Activated CD8-positive, alpha-beta T cell treated with anti-CD3 and anti-CD28 coated beads for 36 hours (primary cell): ENCODE data around the gene LYZ. TPM values are rescaled to one million over a fixed set of nuclear protein-coding genes. Genes with fewer than 3 reads are reported as not detected.

ENCODE experiments used
- ATAC-seq: fragments of 200-7000 bp; cut with Tn5 transposase; one replicate; pipeline ENCODE4 v1.10.0; 2021; ENCODE audit warnings: mild to moderate bottlenecking, moderate library complexity
- CTCF ChIA-PET: fragments of 350-600 bp; sonication (Branson Sonifier 250); formaldehyde crosslinking; loops from one replicate; lab custom pipeline; 2021; ENCODE audit warnings: antibody characterized with exemption; lab: Charles Lee
- POLR2A ChIA-PET: fragments of 350-600 bp; sonication (Branson Sonifier 250); formaldehyde crosslinking; loops from one replicate; lab custom pipeline; 2021; ENCODE audit warnings: antibody characterized with exemption; lab: Charles Lee
- DNase-seq: peaks from one replicate; pipeline ENCODE4 v3.0.0-alpha.2; 2020
- H3K27ac Mint-ChIP-seq: one replicate; pipeline ENCODE4 v1.8.0; 2021; ENCODE audit warnings: mild to moderate bottlenecking, mixed read lengths
- H3K27me3 Mint-ChIP-seq: one replicate; pipeline ENCODE4 v1.8.0; 2021; ENCODE audit warnings: mixed read lengths
- H3K36me3 Mint-ChIP-seq: one replicate; pipeline ENCODE4 v1.8.0; 2021; ENCODE audit warnings: low read depth, mixed read lengths
- H3K4me1 Mint-ChIP-seq: one replicate; pipeline ENCODE4 v1.8.0; 2021; ENCODE audit warnings: low read depth, mixed read lengths
- H3K4me3 Mint-ChIP-seq: one replicate; pipeline ENCODE4 v1.8.0; 2021; ENCODE audit warnings: mild to moderate bottlenecking, moderate library complexity, mixed read lengths
- H3K9me3 Mint-ChIP-seq: one replicate; pipeline ENCODE4 v1.8.0; 2021; ENCODE audit warnings: mixed read lengths
- CTCF ChIP-seq: fragments of 200-600 bp; IDR thresholded peaks from one replicate; pipeline ENCODE4 v1.8.0; 2022; ENCODE audit warnings: antibody characterized with exemption, mild to moderate bottlenecking
- intact Hi-C: fragments of 100-400 bp; cut with micrococcal nuclease; formaldehyde crosslinking; loops from one replicate; pipeline ENCODE4 v1.10.0; 2022
- total RNA-seq, 2 experiments: library from RNA; stranded (reverse); gene quantifications; one replicate each; pipeline ENCODE4 v1.2.3, GENCODE V29; 2021

Gene LYZ
- total RNA-seq, 2 experiments from 2014 or later, result not detected

GRCh38 chr12:69368171-69368570 is 20.0 kb downstream of the LYZ start:
- no peak for ATAC-seq
- intact Hi-C loops, result no loop called here
- no peak for TF ChIP-seq CTCF
- H3K4me3 Mint-ChIP-seq, result no peak overlapping the region
- ChIA-PET POLR2A (interaction anchor here (0.6 kb wide), 1 partner anchor 36 kb away, joined by 3 read pairs; no protein-coding TSS in a partner anchor), CTCF (interaction anchor here (1.0 kb wide), 1 partner anchor 10 kb away, joined by 3 read pairs; no protein-coding TSS in a partner anchor)
- H3K27ac Mint-ChIP-seq, result peak overlapping the region; percentile 47
- peaks cover 23% of the 10 kb centered on the region for H3K4me1 Mint-ChIP-seq
- H3K36me3 Mint-ChIP-seq, result peaks cover 53% of the 10 kb centered on the region
- no peaks in the 10 kb centered on the region for H3K27me3 Mint-ChIP-seq
- DNase-seq, result no peak
- no peaks in the 10 kb centered on the region for H3K9me3 Mint-ChIP-seq

GRCh38 chr12:69383074-69383473 is 34.9 kb downstream of the LYZ start:
- Mint-ChIP-seq H3K4me3 (no peak overlapping the region), H3K27ac (no peak overlapping the region), H3K27me3 (no peaks in the 10 kb centered on the region), H3K4me1 (peaks cover 3% of the 10 kb centered on the region), H3K36me3 (peaks cover 38% of the 10 kb centered on the region), H3K9me3 (no peaks in the 10 kb centered on the region)
- no peak for ATAC-seq
- CTCF ChIA-PET, result interaction anchor here (0.8 kb wide), 1 partner anchor 355 kb away, joined by 3 read pairs; no protein-coding TSS in a partner anchor
- intact Hi-C loops, result no loop called here
- no peak for TF ChIP-seq CTCF
- POLR2A ChIA-PET, result no interaction called here
- DNase-seq, result no peak

- POLR2A ChIA-PET, result no interaction called here
- Mint-ChIP-seq H3K27me3 (no peaks in the 10 kb centered on the region), H3K9me3 (no peaks in the 10 kb centered on the region), H3K36me3 (peaks cover 36% of the 10 kb centered on the region), H3K4me1 (peaks cover 2% of the 10 kb centered on the region), H3K4me3 (no peak overlapping the region), H3K27ac (no peak overlapping the region)
- ATAC-seq (no peak), DNase-seq (no peak)
- TF ChIP-seq CTCF, result no peak
- intact Hi-C loops, result no loop called here
- CTCF ChIA-PET, result interaction anchor here (0.7 to 7.5 kb wide), 5 partner anchors 9 to 199 kb away, joined by 3 to 40 read pairs (median 5); no protein-coding TSS in a partner anchor
Observed at GRCh38 chr12:69385038-69385437, 36.9 kb downstream of the LYZ start.

- Mint-ChIP-seq H3K27me3 (no peaks in the 10 kb centered on the region), H3K36me3 (peaks cover 36% of the 10 kb centered on the region), H3K4me1 (peaks cover 4% of the 10 kb centered on the region), H3K27ac (no peak overlapping the region), H3K4me3 (no peak overlapping the region), H3K9me3 (no peaks in the 10 kb centered on the region)
- TF ChIP-seq CTCF, result no peak
- DNase-seq (no peak), ATAC-seq (no peak)
- POLR2A ChIA-PET, result no interaction called here
- CTCF ChIA-PET, result interaction anchor here (7.5 kb wide), 1 partner anchor 184 kb away, joined by 40 read pairs; no protein-coding TSS in a partner anchor
- intact Hi-C loops, result no loop called here
Observed at GRCh38 chr12:69386921-69387320, 38.7 kb downstream of the LYZ start.

GRCh38 chr12:69388371-69388770 is 40.2 kb downstream of the LYZ start:
- ChIA-PET POLR2A (interaction anchor here (0.6 kb wide), 1 partner anchor 175 kb away, joined by 3 read pairs; no protein-coding TSS in a partner anchor), CTCF (interaction anchor here (1.4 to 7.5 kb wide), 2 partner anchors 31 to 182 kb away, joined by 3 to 40 read pairs; no protein-coding TSS in a partner anchor)
- H3K9me3 Mint-ChIP-seq, result no peaks in the 10 kb centered on the region

More at GRCh38 chr12:69388371-69388770, 40.2 kb downstream of the LYZ start:
- peak; percentile 25 for TF ChIP-seq CTCF
- H3K36me3 Mint-ChIP-seq, result peaks cover 34% of the 10 kb centered on the region
- no peak for ATAC-seq
- no peak overlapping the region for H3K27ac Mint-ChIP-seq
- no peak for DNase-seq
- no peaks in the 10 kb centered on the region for H3K27me3 Mint-ChIP-seq
- no peak overlapping the region for H3K4me3 Mint-ChIP-seq
- peaks cover 8% of the 10 kb centered on the region for H3K4me1 Mint-ChIP-seq
- intact Hi-C loops, result no loop called here
